GM12878 (cell line): Measurements from ENCODE around the gene ATG9A. TPM values are rescaled to one million over a fixed set of nuclear protein-coding genes. Genes with fewer than 3 reads are reported as not detected.
A peak's percentile ranks its signal among the peaks of the same experiment; 100 is the strongest.

Source experiments
- ATF7 ChIP-seq: fragments of 450-650 bp; IDR thresholded peaks from 2 replicates; pipeline ENCODE4 v1.6.1; 2016; ENCODE audit warnings: low read depth, mild to moderate bottlenecking
- BRCA1 ChIP-seq: IDR thresholded peaks from 2 replicates; pipeline ENCODE4 v1.6.1; 2011; ENCODE audit warnings: low read depth, low read length, improper control_type of control experiment
- CBFB ChIP-seq: IDR thresholded peaks from 2 replicates; pipeline ENCODE4 v1.6.1; 2016; ENCODE audit warnings: antibody characterized with exemption, low read depth
- CHD4 ChIP-seq: fragments of 200-600 bp; sonication (generic); IDR thresholded peaks from 2 replicates; pipeline ENCODE4 v1.6.1; 2016; ENCODE audit warnings: mild to moderate bottlenecking
- CREM ChIP-seq: IDR thresholded peaks from 2 replicates; pipeline ENCODE4 v1.6.1; 2014; ENCODE audit warnings: antibody characterized with exemption, low read depth
- CTCF ChIP-seq, 3 experiments: IDR thresholded peaks in 2 of 3; conservative IDR thresholded peaks in 1 of 3; 2 replicates each; pipeline ENCODE4 v1.5.1; 2011; ENCODE audit warnings: low read depth in 3 of 3, low read length in 3 of 3, mild to moderate bottlenecking in 3 of 3, control low read depth in 2 of 3, moderate library complexity in 2 of 3, inconsistent platforms in 1 of 3, mixed read lengths in 1 of 3; ENCODE audit not compliant: control insufficient read depth in 2 of 3, insufficient read depth in 1 of 3; ENCODE audit errors: extremely low read depth in 1 of 3
- ETV6 ChIP-seq, 2 experiments: fragments of 450-650 bp in 1 of 2; IDR thresholded peaks in 1 of 2; conservative IDR thresholded peaks in 1 of 2; 2 replicates each; pipeline ENCODE4 v1.6.1; 2014; ENCODE audit warnings: antibody characterized with exemption in 1 of 2, borderline replicate concordance in 1 of 2, low read depth in 1 of 2, mild to moderate bottlenecking in 1 of 2, moderate library complexity in 1 of 2
- GATAD2B ChIP-seq: fragments of 450-650 bp; conservative IDR thresholded peaks from 2 replicates; pipeline ENCODE4 v1.6.1; 2017; ENCODE audit warnings: low read depth, mild to moderate bottlenecking, moderate library complexity
- IRF5 ChIP-seq: fragments of 450-650 bp; IDR thresholded peaks from 2 replicates; pipeline ENCODE4 v1.6.1; 2017; ENCODE audit warnings: borderline replicate concordance
- KLF5 ChIP-seq: fragments of 450-650 bp; IDR thresholded peaks from 2 replicates; pipeline ENCODE4 v1.6.1; 2014; ENCODE audit warnings: mild to moderate bottlenecking; ENCODE audit not compliant: partially characterized antibody
- MTA2 ChIP-seq: fragments of 450-650 bp; IDR thresholded peaks from 2 replicates; pipeline ENCODE4 v1.6.1; 2016; ENCODE audit warnings: low read depth, mild to moderate bottlenecking, moderate library complexity
- NBN ChIP-seq: fragments of 450-650 bp; IDR thresholded peaks from 2 replicates; pipeline ENCODE4 v1.6.1; 2016
- POLR2A ChIP-seq: IDR thresholded peaks from 2 replicates; pipeline ENCODE4 v1.6.1; 2011; ENCODE audit warnings: low read depth, mild to moderate bottlenecking, low read length
- POLR2AphosphoS2 ChIP-seq: IDR thresholded peaks from 2 replicates; pipeline ENCODE4 v1.6.1; 2011; ENCODE audit warnings: low read depth, mild to moderate bottlenecking, low read length, improper control_type of control experiment, moderate library complexity
- POLR2AphosphoS5 ChIP-seq: IDR thresholded peaks from 2 replicates; pipeline ENCODE4 v1.6.1; 2011; ENCODE audit warnings: mild to moderate bottlenecking, low read length, inconsistent platforms
- POU2F2 ChIP-seq: IDR thresholded peaks from 3 replicates; pipeline ENCODE4 v1.6.1; 2011; ENCODE audit warnings: low read depth, mild to moderate bottlenecking, low read length, borderline replicate concordance
- RUNX3 ChIP-seq: IDR thresholded peaks from 2 replicates; pipeline ENCODE4 v1.6.1; 2012; ENCODE audit warnings: low read length, inconsistent platforms
- SREBF1 ChIP-seq: IDR thresholded peaks from 2 replicates; pipeline ENCODE4 v1.6.1; 2012; ENCODE audit warnings: mild to moderate bottlenecking, low read length
- TCF3 ChIP-seq: IDR thresholded peaks from 2 replicates; pipeline ENCODE4 v1.6.1; 2012; ENCODE audit warnings: low read depth, mild to moderate bottlenecking, low read length, borderline replicate concordance; ENCODE audit not compliant: insufficient read depth
- TCF7 ChIP-seq: IDR thresholded peaks from 2 replicates; pipeline ENCODE4 v1.6.1; 2014; ENCODE audit warnings: antibody characterized with exemption, borderline replicate concordance
- YBX1 ChIP-seq: fragments of 450-650 bp; IDR thresholded peaks from 2 replicates; pipeline ENCODE4 v1.6.1; 2016; ENCODE audit warnings: antibody characterized with exemption
- ZBTB40 ChIP-seq: fragments of 450-650 bp; IDR thresholded peaks from 2 replicates; pipeline ENCODE4 v1.6.1; 2016; ENCODE audit warnings: mild to moderate bottlenecking, moderate library complexity, borderline replicate concordance
- ZNF274 ChIP-seq: IDR thresholded peaks from one replicate; pipeline ENCODE4 v1.8.0; 2011; ENCODE audit not compliant: insufficient read length, insufficient read depth
- polyA plus RNA-seq, 11 experiments: library from polyadenylated mRNA; depleted of rRNA in 4 of 11; unstranded in 6 of 11; stranded (reverse) in 5 of 11; fragments of >200 nt; fragmentation: Nextera tagmentation in 4 of 11; fragmentation: Illumina TruSeq in 1 of 11; extraction: Ambion mirVana in 4 of 11; extraction: Trizol in 1 of 11; gene quantifications; 1 replicate in 1 of 11; 2 replicates in 10 of 11; pipeline versions ENCODE4 v1.2.1 to v1.2.3, GENCODE V29; 2011 to 2016; ENCODE audit warnings: inconsistent platforms in 2 of 11, missing spikeins in 2 of 11, low read depth in 1 of 11
- total RNA-seq, 4 experiments: library from RNA; depleted of rRNA in 3 of 4; stranded (reverse); fragments of >200 nt in 3 of 4; fragmentation: Illumina TruSeq in 1 of 4; extraction: Trizol in 1 of 4; gene quantifications; 2 replicates each; pipeline versions ENCODE4 v1.2.1 to v1.2.3, GENCODE V29; 2013 to 2021

The ATG9A gene
- total and polyA plus RNA-seq, 10 of the 15 experiments (the other 5 are each of a cell fraction or from before 2014, with no cell fraction given) = 0.16 to 37.5 (median 14.6) TPM; not detected in 1

GRCh38 chr2:219176818-219177551 lies 52.5 kb downstream of the ATG9A start, which contains the start of gene CNPPD1 (continued):
- TF ChIP-seq TCF3 (peak; percentile 16; the same call in 1 of the 2 replicates), NBN (no peak), KLF5 (no peak), POU2F2 (0 out of 3 replicates have a peak, but pooled peaks have one; percentile 42), IRF5 (no peak), ETV6 (conservative IDR thresholded peaks at IDR 0.05 in 1 of 2, IDR thresholded peaks at IDR 0.05 in 1 of 2; ENCODE audit: borderline replicate concordance in 1 of 2, low read depth in 1 of 2) (peak in 1 of 2 experiments; percentile 18; a peak in 1 of 4 replicates), CHD4 (no peak), CBFB (no peak), CREM (peak; percentile 57), YBX1 (no peak), CTCF (IDR thresholded peaks at IDR 0.05 in 2 of 3, conservative IDR thresholded peaks at IDR 0.05 in 1 of 3; ENCODE audit: control insufficient read depth in 2 of 3, extremely low read depth in 1 of 3, insufficient read depth in 1 of 3, low read depth in 3 of 3, low read length in 3 of 3) (no peak), ZNF274 (no peak), SREBF1 (no peak), POLR2AphosphoS2 (peak; percentile 80; the same call in 1 of the 2 replicates), ATF7 (no peak), POLR2AphosphoS5 (peak; percentile 79; the same call in 1 of the 2 replicates), GATAD2B (peak; percentile 98), BRCA1 (no peak), MTA2 (no peak), TCF7 (no peak), ZBTB40 (peak; percentile 63; the same call in 1 of the 2 replicates), RUNX3 (0 out of 2 replicates have a peak, but pooled peaks have one; percentile 14), POLR2A (peak; percentile 95)
